Sciatic nerve (tissue), 2 donors: ENCODE measurements around the gene JMY. TPM values are rescaled to one million over a fixed set of nuclear protein-coding genes. Genes with fewer than 3 reads are reported as not detected.

Experiments
- ATAC-seq: fragments of 200-7000 bp; cut with Tn5 transposase; one replicate; pipeline ENCODE4 v1.9.1; 2020; ENCODE audit warnings: mild to moderate bottlenecking, moderate library complexity
- DNase-seq: peaks from one replicate; pipeline ENCODE4 v3.0.0-alpha.2; 2020; ENCODE audit warnings: low spot score
- intact Hi-C: fragments of 100-400 bp; cut with DNase I; formaldehyde crosslinking; loops from one replicate; pipeline ENCODE4 v1.14.2; 2022
- total RNA-seq: library from RNA; stranded (reverse); fragmentation: NEBNext Ultra II Directional; extraction: Animal tissue kit (Norgen Biotek cat#: 25700); gene quantifications from one replicate; pipeline ENCODE4 v1.2.1, GENCODE V29; 2021
- donor health status: DM: no; HTN: no; CAD: no.
- donor health status: DM: no; HTN: no; CAD: no.

The JMY gene, protein sequence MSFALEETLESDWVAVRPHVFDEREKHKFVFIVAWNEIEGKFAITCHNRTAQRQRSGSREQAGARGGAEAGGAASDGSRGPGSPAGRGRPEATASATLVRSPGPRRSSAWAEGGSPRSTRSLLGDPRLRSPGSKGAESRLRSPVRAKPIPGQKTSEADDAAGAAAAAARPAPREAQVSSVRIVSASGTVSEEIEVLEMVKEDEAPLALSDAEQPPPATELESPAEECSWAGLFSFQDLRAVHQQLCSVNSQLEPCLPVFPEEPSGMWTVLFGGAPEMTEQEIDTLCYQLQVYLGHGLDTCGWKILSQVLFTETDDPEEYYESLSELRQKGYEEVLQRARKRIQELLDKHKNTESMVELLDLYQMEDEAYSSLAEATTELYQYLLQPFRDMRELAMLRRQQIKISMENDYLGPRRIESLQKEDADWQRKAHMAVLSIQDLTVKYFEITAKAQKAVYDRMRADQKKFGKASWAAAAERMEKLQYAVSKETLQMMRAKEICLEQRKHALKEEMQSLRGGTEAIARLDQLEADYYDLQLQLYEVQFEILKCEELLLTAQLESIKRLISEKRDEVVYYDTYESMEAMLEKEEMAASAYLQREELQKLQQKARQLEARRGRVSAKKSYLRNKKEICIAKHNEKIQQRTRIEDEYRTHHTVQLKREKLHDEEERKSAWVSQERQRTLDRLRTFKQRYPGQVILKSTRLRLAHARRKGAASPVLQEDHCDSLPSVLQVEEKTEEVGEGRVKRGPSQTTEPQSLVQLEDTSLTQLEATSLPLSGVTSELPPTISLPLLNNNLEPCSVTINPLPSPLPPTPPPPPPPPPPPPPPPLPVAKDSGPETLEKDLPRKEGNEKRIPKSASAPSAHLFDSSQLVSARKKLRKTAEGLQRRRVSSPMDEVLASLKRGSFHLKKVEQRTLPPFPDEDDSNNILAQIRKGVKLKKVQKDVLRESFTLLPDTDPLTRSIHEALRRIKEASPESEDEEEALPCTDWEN
- 20.6 TPM for total RNA-seq

GRCh38 chr5:79235634-79236361 is at the start of gene JMY:
Gene JMY (plus strand): TSS chr5:79236131. CDS start chr5:79236651, 520 bp downstream.
- intact Hi-C loops, result loop anchor here (5.0 kb wide), 1 partner anchor 1832 kb away; no protein-coding TSS in a partner anchor
- DNase-seq, result peak; percentile 90
- ATAC-seq, result peak; percentile 93

DNA sequence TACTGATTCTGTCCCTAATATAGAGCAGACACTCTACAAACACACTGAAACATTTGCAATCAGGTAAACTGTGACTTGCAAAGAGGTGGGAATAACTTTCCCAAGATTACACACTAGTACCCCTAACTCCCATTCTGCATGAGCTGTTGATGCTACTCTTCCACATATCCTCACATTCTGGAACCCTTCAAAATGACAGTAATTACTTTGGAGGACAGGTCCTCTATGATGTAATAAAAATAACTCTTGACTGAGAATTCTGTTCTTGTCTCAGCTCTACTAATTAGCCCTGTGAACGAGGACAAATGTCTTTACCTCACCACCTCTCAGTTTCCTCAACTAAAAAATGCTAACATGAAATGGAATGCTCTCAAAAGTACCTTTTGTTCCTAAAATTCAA is 49.5 kb upstream of the JMY start:
- ATAC-seq (no peak), DNase-seq (no peak)
- intact Hi-C loops, result no loop called here

DNA sequence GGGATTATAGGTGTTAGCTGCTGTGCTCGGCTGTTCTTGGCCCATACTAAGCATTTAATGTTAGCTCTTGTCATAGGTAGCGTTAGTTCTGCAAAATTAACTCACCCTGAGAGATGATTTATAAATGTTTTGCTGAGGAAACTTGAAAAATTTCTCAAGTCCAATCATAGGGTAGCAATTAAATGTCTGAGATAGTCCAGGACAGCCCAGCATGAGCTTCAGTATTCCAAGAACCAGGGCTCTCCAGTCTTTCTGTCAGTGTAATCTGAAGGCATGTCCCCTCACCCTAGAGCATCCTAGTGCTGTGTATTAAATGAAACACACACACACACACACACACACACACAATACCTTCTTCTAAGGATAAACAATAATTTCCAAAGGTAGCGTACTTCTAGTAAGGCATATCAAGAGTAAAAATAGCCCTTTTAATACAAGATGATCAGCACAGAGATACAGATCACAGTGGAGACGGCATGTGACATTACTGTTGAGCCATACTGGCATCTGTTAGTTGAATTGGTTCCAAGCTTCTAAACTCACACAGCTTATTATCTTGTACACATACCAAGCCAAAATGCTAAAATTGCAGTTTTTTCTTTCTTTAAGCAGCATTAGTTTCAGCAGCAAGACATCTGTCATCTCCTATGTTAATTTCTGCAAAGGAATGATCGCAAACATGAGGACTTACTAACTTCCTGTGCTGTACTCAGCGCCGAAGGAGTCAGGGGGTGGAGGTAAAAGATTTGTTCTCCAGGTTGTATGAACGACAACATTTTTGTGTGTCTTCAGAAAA is 46.3 kb upstream of the JMY start:
- DNase-seq (no peak), ATAC-seq (no peak)
- intact Hi-C loops, result no loop called here

DNA sequence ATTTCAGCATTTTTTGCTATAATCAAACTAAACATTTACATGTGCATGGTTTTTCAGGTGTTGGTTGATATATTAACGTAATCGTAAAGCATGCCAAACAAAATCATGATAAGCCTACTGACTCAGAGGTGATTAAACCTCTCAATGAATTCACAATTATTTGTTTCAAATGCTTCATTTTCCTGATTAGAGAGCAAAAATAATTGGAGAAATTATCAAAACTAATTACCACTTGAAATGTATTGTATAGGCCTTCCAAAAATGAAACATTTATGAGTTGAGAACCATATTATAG is 45.7 kb upstream of the JMY start:
- ATAC-seq (no peak), DNase-seq (no peak)
- intact Hi-C loops, result no loop called here

DNA sequence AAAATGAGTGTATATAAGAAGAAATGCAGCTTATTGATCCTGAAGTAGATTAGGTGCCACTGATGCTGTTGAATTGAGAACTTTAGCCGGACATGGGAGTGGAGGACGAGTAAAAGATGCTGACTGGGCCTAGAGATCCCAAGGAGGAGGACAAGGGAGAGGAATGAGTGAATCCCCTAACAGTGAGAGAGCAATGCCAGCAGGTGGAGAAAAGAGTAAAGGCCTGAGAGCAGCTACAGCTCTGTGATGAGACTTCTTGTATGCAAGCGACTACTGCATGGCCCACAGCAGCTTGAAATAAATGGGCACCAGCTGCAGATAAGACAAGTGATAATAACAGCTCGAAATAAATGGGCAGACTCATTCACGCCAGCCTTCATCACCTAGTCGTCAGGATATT is 44.5 kb upstream of the JMY start:
- no peak for DNase-seq
- ATAC-seq, result no peak
- intact Hi-C loops, result no loop called here

DNA sequence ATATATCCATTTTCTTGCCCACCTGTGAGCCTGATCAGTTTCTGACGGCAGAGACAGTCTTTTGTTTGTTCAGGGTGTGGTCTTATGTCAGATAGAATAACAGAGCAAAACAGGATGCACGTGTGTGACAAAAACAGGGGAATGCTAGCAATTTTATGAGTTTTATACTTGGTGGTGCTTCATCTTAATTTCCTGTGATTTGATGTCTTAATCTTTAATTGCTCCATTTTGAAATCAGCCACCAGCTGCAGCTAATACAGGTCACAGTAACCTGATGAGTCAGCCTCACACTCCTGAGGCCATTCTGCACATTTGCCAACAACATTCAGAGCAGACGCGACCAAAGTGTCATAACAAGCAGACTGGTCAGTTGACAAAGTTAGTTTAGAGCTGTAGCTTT is 42.3 kb upstream of the JMY start:
- DNase-seq (no peak), ATAC-seq (no peak)
- intact Hi-C loops, result no loop called here

- DNase-seq (no peak), ATAC-seq (no peak)
- intact Hi-C loops, result no loop called here
Measured at GRCh38 chr5:79200573-79201183, 35.3 kb upstream of the JMY start.

GRCh38 chr5:79201206-79201605 is 34.7 kb upstream of the JMY start:
- ATAC-seq (no peak), DNase-seq (no peak)
- intact Hi-C loops, result no loop called here

DNA sequence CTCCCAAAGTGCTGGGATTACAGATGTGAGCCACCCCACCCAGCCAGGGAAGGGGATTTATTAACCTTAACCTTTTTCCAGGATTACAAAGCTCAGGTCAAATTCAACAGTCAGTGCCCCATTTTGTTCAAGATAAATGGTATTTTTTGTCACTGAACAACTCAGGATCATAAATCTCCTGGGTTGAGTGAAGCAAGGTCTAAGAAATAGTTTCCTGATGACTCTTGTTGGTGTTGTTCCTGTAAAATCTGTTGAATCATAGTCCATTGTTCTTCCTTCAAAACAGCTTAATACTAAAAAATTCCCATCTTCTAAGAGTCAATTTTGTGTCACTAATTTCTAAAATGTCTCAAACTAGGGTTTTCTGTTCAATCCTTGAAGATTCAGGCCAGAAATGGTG is 33.9 kb upstream of the JMY start:
- no peak for DNase-seq
- intact Hi-C loops, result no loop called here
- ATAC-seq, result no peak

- ATAC-seq (no peak), DNase-seq (no peak)
- intact Hi-C loops, result no loop called here
Measured at GRCh38 chr5:79205965-79206364, 30.0 kb upstream of the JMY start.

DNA sequence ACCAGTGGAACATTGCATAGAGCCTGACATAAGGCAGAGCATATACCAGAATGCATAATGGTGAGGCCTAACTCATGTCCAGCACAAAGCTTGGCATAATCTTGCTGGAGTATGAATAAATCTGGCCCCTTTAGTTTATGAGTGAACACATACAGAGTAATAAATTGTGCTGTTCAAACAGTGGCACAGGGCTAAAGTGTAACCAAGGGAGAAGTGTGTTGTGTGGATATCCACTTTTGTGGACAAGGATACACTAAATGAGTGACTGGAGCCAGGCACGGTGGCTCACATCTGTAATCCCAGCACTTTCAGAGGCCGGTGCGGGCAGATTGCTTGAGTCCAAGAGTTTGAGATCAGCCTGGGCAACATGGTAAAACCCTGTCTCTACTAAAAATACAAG is 29.4 kb upstream of the JMY start:
- ATAC-seq (no peak), DNase-seq (no peak)
- intact Hi-C loops, result no loop called here

GRCh38 chr5:79209505-79209904 is 26.4 kb upstream of the JMY start:
- intact Hi-C loops, result no loop called here
- no peak for DNase-seq
- ATAC-seq, result no peak

DNA sequence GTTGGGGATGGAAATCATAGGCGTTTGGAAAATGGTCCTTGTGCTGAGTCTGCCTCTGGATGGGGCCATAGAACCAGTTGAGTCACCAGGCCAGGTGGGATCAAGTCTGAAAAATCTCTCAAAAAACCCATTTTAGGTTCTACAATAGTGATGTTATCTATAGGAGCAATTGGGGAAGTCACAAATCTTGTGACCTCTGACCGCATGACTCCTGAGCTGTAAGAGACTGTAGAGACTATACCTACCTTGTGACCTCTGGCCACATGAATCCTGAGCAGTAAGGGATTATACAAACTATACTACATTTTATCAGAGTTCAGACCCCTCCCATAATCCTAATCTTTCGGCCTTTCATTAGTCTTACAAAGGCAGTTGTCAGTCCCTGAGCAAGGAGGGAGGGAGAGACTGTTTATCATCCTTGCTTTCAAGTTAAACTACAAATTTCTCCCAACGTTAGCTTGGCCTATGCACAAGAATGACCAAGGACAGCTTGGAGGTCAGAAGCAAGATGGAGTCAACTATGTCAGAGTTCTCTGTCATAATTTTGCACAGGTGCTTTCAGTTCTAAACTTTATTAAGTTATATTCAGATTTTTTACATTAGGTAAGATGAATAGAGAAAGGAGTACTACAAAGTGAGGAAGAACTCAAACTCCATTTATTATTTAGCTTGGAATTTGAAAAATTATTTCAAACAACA is 11.5 kb upstream of the JMY start:
- intact Hi-C loops, result loop anchor here (10.0 kb wide), 1 partner anchor 240 kb away; no protein-coding TSS in a partner anchor
- ATAC-seq (no peak), DNase-seq (no peak)

GRCh38 chr5:79225026-79225425 is 10.9 kb upstream of the JMY start:
- DNase-seq (no peak), ATAC-seq (no peak)
- intact Hi-C loops, result loop anchor here (10.0 kb wide), 1 partner anchor 240 kb away; no protein-coding TSS in a partner anchor

- intact Hi-C loops, result loop anchor here (10.0 kb wide), 1 partner anchor 239 kb away; no protein-coding TSS in a partner anchor
- ATAC-seq, result no peak
- DNase-seq, result no peak
Measured at GRCh38 chr5:79225441-79225840, 10.5 kb upstream of the JMY start.

DNA sequence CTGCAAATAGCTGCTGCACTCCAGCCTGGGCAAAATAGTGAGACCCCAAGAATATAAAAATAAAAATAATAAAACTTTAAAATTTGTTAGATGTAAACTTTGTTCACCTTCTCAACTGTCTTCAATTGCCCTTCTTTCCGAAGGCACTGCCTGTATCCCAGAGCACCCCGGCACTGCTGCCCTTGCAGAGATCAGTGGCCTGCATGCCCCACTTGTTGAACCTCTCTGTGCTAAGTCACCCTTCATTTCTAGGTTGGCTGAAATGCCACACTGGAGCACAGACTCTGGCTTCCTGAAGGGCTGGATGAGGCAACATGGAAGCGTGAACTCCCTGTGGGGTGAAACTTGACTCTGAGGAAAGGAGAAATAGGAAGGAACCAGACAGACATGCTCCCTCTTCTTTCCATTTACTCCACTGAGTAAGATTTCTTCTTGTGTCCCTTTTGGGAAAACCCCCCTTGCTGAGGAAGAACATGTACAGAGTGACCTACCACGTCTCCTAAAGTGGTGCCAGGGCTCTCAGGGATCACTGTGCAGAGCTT is 8.4 kb upstream of the JMY start:
- no peak for DNase-seq
- intact Hi-C loops, result loop anchor here (10.0 kb wide), 1 partner anchor 237 kb away; no protein-coding TSS in a partner anchor
- ATAC-seq, result no peak
